ENCODE measurements around the gene LCP1.

Gene LCP1

GRCh38 chr13:46181377-46181839, 569 bp downstream of the LCP1 start:
- Histone ChIP-seq H3K4me3 (ENCODE audit: low read depth, low read length) (peak overlapping the region; percentile 58), H3K27ac (ENCODE audit: extremely low read depth, low read depth, low read length) (peak overlapping the region; percentile 76; the same call in 1 of the 2 replicates), H3K4me1 (ENCODE audit: control insufficient read depth, insufficient read depth, low read length) (no peaks in the 10 kb centered on the region; the same call in 1 of the 2 replicates), H3K9me3 (ENCODE audit: control insufficient read depth, insufficient read depth, low read depth, low read length) (no peaks in the 10 kb centered on the region), H3K36me3 (ENCODE audit: control insufficient read depth in 2 of 2, insufficient read depth in 1 of 2, low read length in 2 of 2) (no peaks in the 10 kb centered on the region)
- ChIA-PET POLR2A (interaction anchor here (0.7 kb wide), 1 partner anchor 128 kb away, joined by 3 read pairs; no protein-coding TSS in a partner anchor), CTCF (interaction anchor here (0.6 to 0.7 kb wide), 2 partner anchors 13 to 140 kb away, joined by 3 to 4 read pairs; no protein-coding TSS in a partner anchor)
- TF ChIP-seq PRDM6 (tag by site-specific recombination; IDR thresholded peaks at IDR 0.05) (0 out of 2 replicates have a peak, but pooled peaks have one; percentile 20), ZSCAN30 (tag by site-specific recombination; IDR thresholded peaks at IDR 0.05) (0 out of 2 replicates have a peak, but pooled peaks have one; percentile 1), TCF7L2 (IDR thresholded peaks at IDR 0.05; ENCODE audit: borderline replicate concordance, low read depth, low read length) (no peak)

GRCh38 chr13:46179969-46180763, 1.8 kb downstream of the LCP1 start:
- Histone ChIP-seq H3K4me3 (ENCODE audit: low read depth, low read length) (peak overlapping the region; percentile 58), H3K27ac (ENCODE audit: extremely low read depth, low read depth, low read length) (no peak overlapping the region), H3K4me1 (ENCODE audit: control insufficient read depth, insufficient read depth, low read length) (no peaks in the 10 kb centered on the region; the same call in 1 of the 2 replicates), H3K9me3 (ENCODE audit: control insufficient read depth, insufficient read depth, low read depth, low read length) (no peaks in the 10 kb centered on the region), H3K36me3 (ENCODE audit: control insufficient read depth in 2 of 2, insufficient read depth in 1 of 2, low read length in 2 of 2) (no peaks in the 10 kb centered on the region)
- TF ChIP-seq ZSCAN30 (tag by site-specific recombination; IDR thresholded peaks at IDR 0.05) (no peak), ZBTB26 (tag by site-specific recombination; optimal IDR thresholded peaks at IDR 0.05) (no peak), ZNF596 (tag by site-specific recombination; IDR thresholded peaks at IDR 0.05) (peak; percentile 65), MZF1 (tag by site-specific recombination; IDR thresholded peaks at IDR 0.05; ENCODE audit: borderline replicate concordance) (no peak), ZNF501 (tag by site-specific recombination; IDR thresholded peaks at IDR 0.05) (no peak)
- CTCF ChIA-PET = no interaction called here
- POLR2A ChIA-PET = no interaction called here

GRCh38 chr13:46179491-46179908, 2.5 kb downstream of the LCP1 start:
- H3K9me3 ChIP-seq (ENCODE audit: control insufficient read depth, insufficient read depth, low read depth, low read length) = no peaks in the 10 kb centered on the region
- no peaks in the 10 kb centered on the region; the same call in 1 of the 2 replicates for H3K4me1 ChIP-seq (ENCODE audit: control insufficient read depth, insufficient read depth, low read length)
- CTCF ChIA-PET = no interaction called here
- no peak overlapping the region for H3K27ac ChIP-seq (ENCODE audit: extremely low read depth, low read depth, low read length)
- no peak overlapping the region for H3K4me3 ChIP-seq (ENCODE audit: low read depth, low read length)
- TF ChIP-seq ZNF10 (tag by site-specific recombination; IDR thresholded peaks at IDR 0.05) (no peak), OVOL3 (tag by site-specific recombination; IDR thresholded peaks at IDR 0.05) (no peak), ZNF132 (tag by site-specific recombination; IDR thresholded peaks at IDR 0.05; ENCODE audit: borderline replicate concordance) (no peak), KLF1 (tag by site-specific recombination; IDR thresholded peaks at IDR 0.05) (no peak), CTCF (tag by site-specific recombination; IDR thresholded peaks at IDR 0.05) (no peak), ZNF350 (tag by site-specific recombination; IDR thresholded peaks at IDR 0.05) (no peak)
- H3K36me3 ChIP-seq (ENCODE audit: control insufficient read depth in 2 of 2, insufficient read depth in 1 of 2, low read length in 2 of 2) = no peaks in the 10 kb centered on the region
- POLR2A ChIA-PET = no interaction called here
